ENCODE measurements around the gene MRPS2. TPM values are rescaled to one million over a fixed set of nuclear protein-coding genes. Genes with fewer than 3 reads are reported as not detected.

MRPS2 gene
- total RNA-seq, 2 donors from 2014 or later = 50.2 to 53.1 TPM

DNA sequence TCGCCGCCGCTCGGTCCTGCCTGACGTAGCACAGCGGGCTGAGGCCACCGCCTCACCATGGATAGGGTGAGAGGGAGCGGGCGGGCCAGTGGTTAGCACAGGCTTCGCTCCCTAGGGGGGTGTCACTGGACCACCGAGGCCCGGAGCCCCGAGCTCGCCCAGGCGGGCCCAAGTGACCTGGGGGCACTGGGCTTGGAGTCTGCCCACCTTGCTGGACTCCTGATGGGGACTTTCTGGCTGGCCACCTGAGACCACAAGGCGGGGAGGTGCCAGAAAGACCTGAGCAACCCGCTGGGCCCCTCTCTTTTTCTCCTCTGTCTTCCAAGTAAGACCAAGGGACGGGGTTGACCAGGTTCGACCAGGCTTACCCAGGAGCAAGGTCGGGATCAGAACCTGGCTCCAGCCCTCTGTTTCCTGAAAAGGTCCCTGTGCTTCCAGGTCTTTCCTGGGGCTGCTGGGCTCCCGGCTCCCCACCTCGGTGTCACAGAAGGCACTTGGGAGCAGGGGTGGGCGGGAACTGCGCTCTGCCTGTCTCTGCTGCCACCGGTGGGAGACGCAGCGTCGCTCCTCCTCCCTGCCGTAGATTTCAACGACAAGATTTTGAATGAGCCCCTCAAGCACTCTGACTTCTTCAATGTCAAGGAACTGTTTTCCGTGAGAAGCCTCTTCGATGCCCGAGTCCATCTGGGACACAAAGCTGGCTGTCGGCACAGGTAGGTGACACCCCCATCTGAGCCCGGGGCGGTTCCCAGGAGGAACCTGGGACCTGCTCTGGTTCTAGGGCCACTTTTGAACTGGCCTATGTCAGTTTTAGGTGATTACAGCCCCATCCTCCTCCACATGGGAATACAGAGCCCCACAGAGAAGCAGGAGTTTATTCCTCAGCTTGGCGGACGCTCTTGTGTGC lies 1.0 kb downstream of the MRPS2 start:
- H3K36me3 Mint-ChIP-seq (ENCODE audit: low read depth) = peaks cover 26% of the 10 kb centered on the region
- DNase-seq = peak; percentile 82
- H3K9ac ChIP-seq (ENCODE audit: extremely low read depth, low read length, poor library complexity, severe bottlenecking) = peak overlapping the region; percentile 64
- H3K27me3 ChIP-seq (ENCODE audit: control insufficient read depth, insufficient read depth, low read length, poor library complexity, severe bottlenecking) = no peaks in the 10 kb centered on the region
- WGBS, 2 experiments (ENCODE audit: insufficient coverage in 1 of 2, insufficient read length in 1 of 2) = 46 to 52% methylated on average over 22 to 38 of the region's 38 CpGs
- peaks cover 37% of the 10 kb centered on the region for H3K36me3 ChIP-seq (ENCODE audit: control insufficient read depth, insufficient read depth, low read length)
- peaks cover 7% of the 10 kb centered on the region for H3K4me1 ChIP-seq (ENCODE audit: control insufficient read depth, insufficient read depth, low read length)
- H3K27me3 Mint-ChIP-seq (ENCODE audit: insufficient read depth) = peaks cover 7% of the 10 kb centered on the region
- TF ChIP-seq, protein P1, sequence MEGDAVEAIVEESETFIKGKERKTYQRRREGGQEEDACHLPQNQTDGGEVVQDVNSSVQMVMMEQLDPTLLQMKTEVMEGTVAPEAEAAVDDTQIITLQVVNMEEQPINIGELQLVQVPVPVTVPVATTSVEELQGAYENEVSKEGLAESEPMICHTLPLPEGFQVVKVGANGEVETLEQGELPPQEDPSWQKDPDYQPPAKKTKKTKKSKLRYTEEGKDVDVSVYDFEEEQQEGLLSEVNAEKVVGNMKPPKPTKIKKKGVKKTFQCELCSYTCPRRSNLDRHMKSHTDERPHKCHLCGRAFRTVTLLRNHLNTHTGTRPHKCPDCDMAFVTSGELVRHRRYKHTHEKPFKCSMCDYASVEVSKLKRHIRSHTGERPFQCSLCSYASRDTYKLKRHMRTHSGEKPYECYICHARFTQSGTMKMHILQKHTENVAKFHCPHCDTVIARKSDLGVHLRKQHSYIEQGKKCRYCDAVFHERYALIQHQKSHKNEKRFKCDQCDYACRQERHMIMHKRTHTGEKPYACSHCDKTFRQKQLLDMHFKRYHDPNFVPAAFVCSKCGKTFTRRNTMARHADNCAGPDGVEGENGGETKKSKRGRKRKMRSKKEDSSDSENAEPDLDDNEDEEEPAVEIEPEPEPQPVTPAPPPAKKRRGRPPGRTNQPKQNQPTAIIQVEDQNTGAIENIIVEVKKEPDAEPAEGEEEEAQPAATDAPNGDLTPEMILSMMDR (conservative IDR thresholded peaks at IDR 0.05) = no peak
- H3K4me1 Mint-ChIP-seq = peaks cover 8% of the 10 kb centered on the region
- H3K4me3 ChIP-seq (ENCODE audit: low read length) = peak overlapping the region; percentile 84
- peak overlapping the region; percentile 55 for H3K27ac Mint-ChIP-seq
- no peaks in the 10 kb centered on the region for H3K9me3 ChIP-seq (ENCODE audit: control insufficient read depth, low read length)
- H3K4me3 Mint-ChIP-seq = peak overlapping the region; percentile 83
- H3K9me3 Mint-ChIP-seq = no peaks in the 10 kb centered on the region
- no peak overlapping the region for H3K27ac ChIP-seq (ENCODE audit: low read depth, low read length)

DNA sequence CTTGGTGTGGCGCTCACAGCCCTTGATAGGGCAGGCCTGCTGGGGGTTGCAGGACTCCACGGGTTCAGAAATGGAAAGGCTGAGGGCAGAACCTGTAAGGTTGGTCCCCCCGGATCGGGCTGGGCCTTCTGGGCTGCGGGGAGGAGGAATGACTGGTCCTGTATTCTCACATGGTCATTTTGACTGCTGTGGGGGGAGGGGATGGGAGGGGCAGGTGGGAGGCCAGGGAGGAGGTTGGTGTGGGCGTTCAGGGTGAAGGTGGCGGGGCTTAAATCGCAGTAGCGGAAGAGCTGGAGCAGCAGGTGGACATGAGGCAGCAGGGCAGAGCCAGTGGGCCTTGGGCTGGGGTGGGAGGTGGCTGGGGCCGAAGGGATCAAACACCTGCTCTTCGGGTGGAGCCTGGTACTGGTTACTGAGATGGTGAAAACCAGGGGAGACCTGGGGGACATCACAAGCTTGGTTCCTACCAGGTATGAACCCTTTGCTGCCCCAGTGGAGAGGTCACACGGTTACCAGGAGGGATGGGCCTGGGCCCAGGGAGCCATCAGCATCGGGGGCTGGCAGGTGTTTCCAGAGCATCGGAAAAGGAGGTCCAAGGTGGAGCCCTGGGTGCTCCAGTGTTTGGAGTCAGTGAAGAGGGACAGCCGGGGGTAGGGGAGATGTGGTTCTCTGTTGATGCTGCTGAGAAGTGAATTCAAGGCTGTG lies 1.8 kb downstream of the MRPS2 start:
- H3K36me3 Mint-ChIP-seq (ENCODE audit: low read depth) = peaks cover 26% of the 10 kb centered on the region
- H3K9me3 ChIP-seq (ENCODE audit: control insufficient read depth, low read length) = no peaks in the 10 kb centered on the region
- peak overlapping the region; percentile 83 for H3K4me3 Mint-ChIP-seq
- peaks cover 8% of the 10 kb centered on the region for H3K4me1 Mint-ChIP-seq
- no peak for DNase-seq
- peak overlapping the region; percentile 84 for H3K4me3 ChIP-seq (ENCODE audit: low read length)
- peaks cover 7% of the 10 kb centered on the region for H3K4me1 ChIP-seq (ENCODE audit: control insufficient read depth, insufficient read depth, low read length)
- H3K9me3 Mint-ChIP-seq = no peaks in the 10 kb centered on the region
- TF ChIP-seq, protein P1 (conservative IDR thresholded peaks at IDR 0.05) = no peak
- H3K27ac Mint-ChIP-seq = no peak overlapping the region
- H3K9ac ChIP-seq (ENCODE audit: extremely low read depth, low read length, poor library complexity, severe bottlenecking) = no peak overlapping the region
- H3K27me3 Mint-ChIP-seq (ENCODE audit: insufficient read depth) = peaks cover 7% of the 10 kb centered on the region
- H3K27me3 ChIP-seq (ENCODE audit: control insufficient read depth, insufficient read depth, low read length, poor library complexity, severe bottlenecking) = no peaks in the 10 kb centered on the region
- H3K36me3 ChIP-seq (ENCODE audit: control insufficient read depth, insufficient read depth, low read length) = peaks cover 37% of the 10 kb centered on the region
- H3K27ac ChIP-seq (ENCODE audit: low read depth, low read length) = no peak overlapping the region
- 93 to 94% methylated on average over 7 to 15 of the region's 15 CpGs for WGBS, 2 experiments (ENCODE audit: insufficient coverage in 1 of 2, insufficient read length in 1 of 2)

DNA sequence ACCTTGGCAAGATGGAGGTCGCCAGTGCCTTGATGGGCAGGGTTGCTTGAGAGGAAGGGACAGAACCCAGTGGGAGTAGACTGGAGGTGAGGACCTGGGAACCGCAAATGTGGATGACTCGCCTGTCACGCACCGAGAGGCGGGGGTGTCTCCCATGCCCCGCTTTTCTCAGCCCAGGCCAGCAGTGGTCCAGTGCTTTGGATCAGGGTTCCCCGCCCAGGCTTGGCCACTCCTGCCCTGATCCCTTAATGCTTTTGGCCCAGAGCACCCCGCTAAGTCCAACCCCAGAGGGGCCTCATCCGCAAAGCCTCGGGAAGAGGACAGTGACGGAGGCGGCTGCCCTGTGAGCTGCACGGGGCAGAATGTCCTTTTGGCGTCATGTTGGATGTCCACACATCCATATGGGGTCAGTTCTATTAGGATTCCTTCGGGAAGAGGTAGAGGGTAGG lies 2.4 kb downstream of the MRPS2 start:
- TF ChIP-seq, protein P1 (conservative IDR thresholded peaks at IDR 0.05) = no peak
- Histone ChIP-seq H3K9me3 (ENCODE audit: control insufficient read depth, low read length) (no peaks in the 10 kb centered on the region), H3K27ac (ENCODE audit: low read depth, low read length) (no peak overlapping the region), H3K4me1 (ENCODE audit: control insufficient read depth, insufficient read depth, low read length) (peaks cover 7% of the 10 kb centered on the region), H3K9ac (ENCODE audit: extremely low read depth, low read length, poor library complexity, severe bottlenecking) (no peak overlapping the region), H3K4me3 (ENCODE audit: low read length) (no peak overlapping the region), H3K27me3 (ENCODE audit: control insufficient read depth, insufficient read depth, low read length, poor library complexity, severe bottlenecking) (no peaks in the 10 kb centered on the region), H3K36me3 (ENCODE audit: control insufficient read depth, insufficient read depth, low read length) (peaks cover 37% of the 10 kb centered on the region)
- Mint-ChIP-seq H3K36me3 (ENCODE audit: low read depth) (peaks cover 26% of the 10 kb centered on the region), H3K27ac (no peak overlapping the region), H3K4me1 (peaks cover 8% of the 10 kb centered on the region), H3K4me3 (no peak overlapping the region), H3K27me3 (ENCODE audit: insufficient read depth) (peaks cover 7% of the 10 kb centered on the region), H3K9me3 (no peaks in the 10 kb centered on the region)
- 95% methylated on average over 13 to 16 of the region's 16 CpGs for WGBS, 2 experiments (ENCODE audit: insufficient coverage in 1 of 2, insufficient read length in 1 of 2)
- DNase-seq = no peak
